Measurements from ENCODE around the gene IL36G. TPM values are rescaled to one million over a fixed set of nuclear protein-coding genes. Genes with fewer than 3 reads are reported as not detected.
A peak's percentile ranks its signal among the peaks of the same experiment; 100 is the strongest.

The IL36G gene
- total and polyA plus RNA-seq, 2 experiments from 2014 or later, result 0.30 TPM; not detected in 1

- no peaks in the 10 kb centered on the region for H3K4me1 ChIP-seq (ENCODE audit: low read depth)
- no peaks in the 10 kb centered on the region for H3K36me3 ChIP-seq
- DNase-seq (ENCODE audit: low read depth in 1 of 2, low spot score in 1 of 2), result no peak
- H3K4me3 ChIP-seq, result no peak overlapping the region
- no peak for TF ChIP-seq CTCF (IDR thresholded peaks at IDR 0.05; ENCODE audit: low read depth, low read length)
- no peaks in the 10 kb centered on the region for H3K9me3 ChIP-seq (ENCODE audit: low read depth)
- no peak overlapping the region for H3K27ac ChIP-seq
- no peaks in the 10 kb centered on the region for H3K27me3 ChIP-seq
These were observed 33.3 kb downstream of the IL36G start for GRCh38 chr2:113011108-113011507.

GRCh38 chr2:113012436-113013335 is 34.9 kb downstream of the IL36G start:
- Histone ChIP-seq H3K4me1 (ENCODE audit: low read depth) (no peaks in the 10 kb centered on the region), H3K9me3 (ENCODE audit: low read depth) (no peaks in the 10 kb centered on the region), H3K36me3 (no peaks in the 10 kb centered on the region), H3K4me3 (no peak overlapping the region), H3K27ac (no peak overlapping the region), H3K27me3 (no peaks in the 10 kb centered on the region)
- no peak for TF ChIP-seq CTCF (IDR thresholded peaks at IDR 0.05; ENCODE audit: low read depth, low read length)
- peak in 1 of 2 donors; percentile 18 for DNase-seq (ENCODE audit: low read depth in 1 of 2, low spot score in 1 of 2)

- DNase-seq (ENCODE audit: low read depth in 1 of 2, low spot score in 1 of 2), result no peak
- H3K4me3 ChIP-seq, result no peak overlapping the region
- H3K27me3 ChIP-seq, result no peaks in the 10 kb centered on the region
- H3K4me1 ChIP-seq (ENCODE audit: low read depth), result no peaks in the 10 kb centered on the region
- no peak for TF ChIP-seq CTCF (IDR thresholded peaks at IDR 0.05; ENCODE audit: low read depth, low read length)
- no peaks in the 10 kb centered on the region for H3K36me3 ChIP-seq
- H3K27ac ChIP-seq, result no peak overlapping the region
- no peaks in the 10 kb centered on the region for H3K9me3 ChIP-seq (ENCODE audit: low read depth)
These were observed 35.5 kb downstream of the IL36G start for GRCh38 chr2:113013336-113013661.

- no peaks in the 10 kb centered on the region for H3K27me3 ChIP-seq
- no peak for DNase-seq (ENCODE audit: low read depth in 1 of 2, low spot score in 1 of 2)
- TF ChIP-seq CTCF (IDR thresholded peaks at IDR 0.05; ENCODE audit: low read depth, low read length), result no peak
These were observed 36.3 kb downstream of the IL36G start for GRCh38 chr2:113014067-113014466.

GRCh38 chr2:113015042-113015441 is 37.2 kb downstream of the IL36G start:
- Histone ChIP-seq H3K4me1 (ENCODE audit: low read depth) (no peaks in the 10 kb centered on the region), H3K36me3 (no peaks in the 10 kb centered on the region), H3K4me3 (no peak overlapping the region), H3K27me3 (no peaks in the 10 kb centered on the region), H3K9me3 (ENCODE audit: low read depth) (no peaks in the 10 kb centered on the region), H3K27ac (no peak overlapping the region)
- no peak for TF ChIP-seq CTCF (IDR thresholded peaks at IDR 0.05; ENCODE audit: low read depth, low read length)
- no peak for DNase-seq (ENCODE audit: low read depth in 1 of 2, low spot score in 1 of 2)

More at GRCh38 chr2:113014067-113014466, 36.3 kb downstream of the IL36G start:
- Histone ChIP-seq H3K9me3 (ENCODE audit: low read depth) (no peaks in the 10 kb centered on the region), H3K4me1 (ENCODE audit: low read depth) (no peaks in the 10 kb centered on the region), H3K36me3 (no peaks in the 10 kb centered on the region), H3K27ac (no peak overlapping the region), H3K4me3 (no peak overlapping the region)
